GM18519 (cell line): ENCODE results near the gene ARHGEF33.

Experiments
- ATAC-seq: cut with Tn5 transposase; IDR thresholded peaks from one replicate; pipeline ENCODE4 v1.9.1; 2021; ENCODE audit warnings: mild to moderate bottlenecking, moderate library complexity; ENCODE audit not compliant: unreplicated experiment, low FRiP score

Gene ARHGEF33

DNA sequence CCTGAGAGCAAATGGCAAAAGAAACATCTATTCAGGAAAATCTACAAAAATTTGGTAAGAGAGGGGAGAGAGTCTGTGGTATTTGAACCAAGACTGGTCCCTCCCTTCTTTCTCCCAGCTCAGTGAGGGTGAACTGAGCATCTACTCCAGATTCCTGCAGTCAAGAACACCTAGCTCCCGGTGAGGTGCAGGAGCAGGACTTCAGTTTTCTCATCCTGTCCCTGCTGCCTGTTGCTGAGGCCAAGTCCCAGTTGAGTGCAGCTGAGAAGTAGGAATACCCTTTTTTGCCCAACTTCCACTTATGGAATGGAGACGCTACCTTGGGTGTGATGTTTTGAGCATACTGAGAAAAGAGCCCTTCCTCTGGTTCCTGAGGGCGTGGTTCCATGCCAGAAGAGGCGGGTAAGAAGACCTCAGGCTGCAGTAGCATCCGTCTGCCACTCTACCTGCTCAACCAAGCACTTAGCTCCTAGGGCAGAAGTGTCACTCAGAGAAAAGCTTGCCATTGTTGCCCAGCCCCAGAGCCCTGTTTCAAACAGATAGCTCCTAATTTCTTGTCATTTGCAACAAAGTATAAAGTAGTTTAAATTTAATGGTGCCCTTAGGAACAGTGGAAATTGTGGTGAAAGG, 118.3 kb downstream of the ARHGEF33 start:
- no peak for ATAC-seq

DNA sequence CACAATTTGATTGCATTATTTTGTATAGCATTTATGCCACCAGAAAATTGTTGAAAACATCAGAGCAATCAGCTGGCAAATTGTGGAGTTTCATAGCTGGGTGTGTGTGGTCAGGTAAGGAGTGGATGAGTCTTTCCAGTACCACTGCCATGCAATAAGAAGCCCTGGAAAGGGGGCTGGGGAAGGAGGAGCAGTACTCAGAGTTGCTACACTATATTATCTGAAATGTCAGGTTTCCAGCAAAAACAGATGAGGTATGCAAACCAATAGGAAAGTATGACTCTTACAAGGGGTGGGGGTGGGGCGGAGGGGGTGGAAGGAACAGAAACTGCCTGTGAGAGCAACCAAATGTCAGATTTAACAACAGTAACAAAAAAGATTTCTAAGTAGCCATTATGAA, 119.0 kb downstream of the ARHGEF33 start:
- no peak for ATAC-seq

DNA sequence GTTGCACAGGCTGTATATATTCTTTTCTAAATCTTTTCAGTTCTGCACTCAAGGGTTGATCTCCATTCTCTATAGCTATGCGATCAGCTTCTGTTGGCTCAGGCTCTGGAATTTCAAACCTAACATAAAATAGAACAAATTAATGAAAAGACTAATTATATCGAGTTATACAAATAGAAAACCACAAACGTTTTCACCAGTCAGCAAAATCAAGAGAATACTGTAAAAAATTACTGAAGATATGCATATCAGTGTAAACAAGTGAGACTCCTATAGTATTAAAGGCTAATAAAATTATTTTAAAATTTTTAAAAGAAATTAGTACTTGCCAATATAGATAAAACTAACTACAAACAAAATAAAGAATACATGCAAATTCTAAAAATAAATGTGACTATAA, 124.2 kb downstream of the ARHGEF33 start:
- ATAC-seq: no peak

DNA sequence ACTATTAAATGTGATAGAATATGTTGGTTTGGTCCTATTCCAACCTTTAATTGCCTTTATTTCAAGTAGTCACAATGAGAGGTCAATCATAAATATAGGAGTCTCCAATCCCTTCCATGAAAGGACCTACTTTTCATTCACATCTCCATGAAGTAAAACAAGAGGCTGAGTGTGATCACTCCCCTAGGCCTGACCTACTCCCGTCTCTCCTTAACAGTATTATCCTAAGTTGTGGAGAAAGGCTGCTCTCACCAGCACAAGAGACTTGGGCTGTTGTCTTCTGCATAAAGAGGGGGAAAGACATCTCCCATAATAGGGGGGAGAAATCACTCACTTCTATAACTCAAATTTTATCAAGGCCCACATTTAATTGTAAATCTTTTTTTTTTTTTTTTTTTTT, 125.7 kb downstream of the ARHGEF33 start:
- ATAC-seq: no peak

DNA sequence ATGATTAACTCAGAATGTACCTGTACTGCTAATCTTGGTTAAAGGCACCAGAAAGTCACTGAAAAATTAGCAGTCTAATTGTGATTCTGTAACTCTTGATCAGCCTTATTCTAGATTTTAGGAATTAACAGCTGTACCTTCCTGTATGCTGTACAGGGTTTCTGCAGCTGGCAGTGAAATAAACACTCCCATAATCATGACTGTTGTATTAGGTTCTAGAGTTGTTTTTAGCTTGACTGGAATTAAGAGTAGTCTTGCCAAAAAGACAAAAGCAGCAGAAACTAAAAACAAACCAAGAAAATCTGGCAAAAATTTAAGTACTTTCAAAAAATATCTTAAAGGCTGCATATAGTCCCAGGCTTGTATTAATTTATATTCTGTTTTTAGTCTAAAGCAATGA, 127.7 kb downstream of the ARHGEF33 start:
- no peak for ATAC-seq

DNA sequence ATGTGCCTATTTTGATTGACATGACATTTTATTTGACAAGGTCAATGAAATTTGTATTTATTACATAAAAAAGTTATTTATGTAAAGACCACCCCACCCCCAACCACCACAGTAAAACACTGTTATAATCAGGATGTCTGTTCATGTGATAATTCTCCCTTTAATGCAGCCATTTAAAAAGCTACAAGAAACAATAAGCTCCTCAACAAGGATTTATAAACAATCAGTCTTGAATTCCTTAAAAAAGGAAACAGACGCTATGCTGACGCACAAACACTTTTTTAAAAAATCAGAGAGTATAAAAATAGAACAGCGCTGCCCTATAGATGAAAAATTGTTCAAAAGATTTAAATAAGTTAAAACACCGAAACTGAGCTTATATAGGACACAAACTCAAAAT, 129.0 kb downstream of the ARHGEF33 start:
- no peak for ATAC-seq

DNA sequence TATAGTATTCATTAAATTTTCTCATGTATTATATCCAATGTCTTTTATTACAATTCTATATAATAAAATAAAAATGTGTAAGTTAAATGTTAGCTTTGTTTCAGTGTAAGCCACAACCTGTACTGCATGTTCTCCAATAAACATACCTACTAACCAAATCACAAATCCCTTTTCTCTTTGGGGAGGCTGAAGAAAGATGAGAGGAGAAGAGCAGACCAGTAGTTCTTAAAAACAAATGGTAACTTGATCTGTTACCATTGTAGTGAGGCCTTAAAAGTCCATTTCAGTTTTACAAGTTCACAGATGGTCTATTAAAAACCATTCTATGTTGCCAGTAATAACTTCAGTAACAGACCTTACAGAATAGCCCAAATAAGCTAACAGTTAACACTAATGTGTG, 130.7 kb downstream of the ARHGEF33 start:
- ATAC-seq: no peak

DNA sequence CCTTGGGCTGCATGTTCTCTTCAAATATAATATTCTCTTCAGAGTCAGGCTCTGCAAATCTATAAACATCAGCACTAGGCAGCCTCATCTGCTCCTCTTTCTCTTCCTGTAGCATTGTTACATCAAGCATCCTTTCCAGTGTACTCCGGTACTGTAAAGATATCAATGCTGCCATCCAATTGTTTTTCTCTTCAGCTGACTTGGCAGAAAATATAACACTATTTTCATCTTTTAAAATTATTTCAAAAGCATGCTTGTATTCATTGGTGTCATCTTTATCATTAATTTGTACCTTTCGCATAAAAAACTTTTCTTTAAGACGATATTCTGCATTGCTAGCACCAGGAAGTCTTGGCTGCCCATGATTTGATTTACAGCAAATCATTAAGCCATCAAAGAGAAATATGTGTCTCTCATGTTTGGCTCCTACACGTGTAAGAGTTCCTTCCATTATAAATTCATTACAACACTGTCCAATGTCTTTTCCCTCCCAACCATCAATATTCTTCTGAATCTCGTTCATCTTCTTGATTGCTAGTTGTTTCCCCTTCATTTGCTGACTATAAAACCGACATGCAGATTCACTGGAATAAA, 133.1 kb downstream of the ARHGEF33 start:
- ATAC-seq: no peak

DNA sequence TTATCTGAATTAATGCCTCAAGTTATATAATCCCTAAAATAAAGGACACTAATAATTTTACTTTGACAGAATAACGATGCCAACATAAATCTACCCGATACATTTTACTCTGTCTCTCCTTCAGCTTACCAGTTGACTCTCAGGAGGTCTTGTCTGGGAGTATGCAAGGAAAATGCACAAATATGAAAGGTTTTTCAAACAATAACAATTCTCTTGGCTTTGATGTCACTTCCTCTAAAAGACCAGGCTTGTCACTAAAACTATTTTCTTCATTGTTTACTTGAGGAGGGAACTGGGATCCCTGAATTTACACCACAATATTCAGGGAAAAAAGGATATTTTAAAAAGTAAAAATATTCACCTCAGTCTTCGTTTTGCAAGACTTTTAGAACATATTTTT, 134.0 kb downstream of the ARHGEF33 start:
- ATAC-seq: no peak

DNA sequence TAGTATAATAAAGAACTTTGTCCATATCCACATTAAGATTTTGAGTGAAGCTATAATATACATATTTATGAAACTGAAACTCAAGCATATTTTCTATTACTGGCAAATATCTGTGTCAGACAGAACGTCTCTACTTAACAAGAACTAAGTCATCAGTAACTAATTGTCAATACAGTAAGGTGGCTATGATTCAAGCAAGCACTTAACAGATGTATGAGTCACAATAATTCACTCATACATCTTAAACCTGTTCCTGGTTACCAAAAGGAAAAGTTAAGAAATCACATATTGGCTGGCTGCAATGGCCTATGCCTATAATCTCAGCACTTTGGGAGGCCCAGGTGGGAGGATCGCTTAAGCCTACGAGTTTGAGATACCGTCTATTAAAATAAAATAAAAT, 135.2 kb downstream of the ARHGEF33 start:
- no peak for ATAC-seq
